HG03442 (cell line): ENCODE results near the gene RNF38.
"Not testable (repeated sequence)": the region's sequence is repeated elsewhere in the genome, so short reads cannot be mapped to it uniquely, and the experiment has no call there.

ENCODE experiments used
- ATAC-seq: cut with Tn5 transposase; IDR thresholded peaks from one replicate; pipeline ENCODE4 v1.9.1; 2021; ENCODE audit warnings: mild to moderate bottlenecking, moderate library complexity; ENCODE audit not compliant: unreplicated experiment

Gene RNF38

GRCh38 chr9:36407122-36407723, 7.2 kb upstream of the RNF38 start:
- ATAC-seq, result no peak

GRCh38 chr9:36402536-36402935, 2.5 kb upstream of the RNF38 start:
- no peak for ATAC-seq

GRCh38 chr9:36401897-36402480, 1.9 kb upstream of the RNF38 start:
- ATAC-seq, result no peak

- peak; percentile 59 for ATAC-seq
Observed at GRCh38 chr9:36401164-36401740, 1.2 kb upstream of the RNF38 start.

- peak; percentile 72 for ATAC-seq
Observed at GRCh38 chr9:36400332-36401163, 479 bp upstream of the RNF38 start.

GRCh38 chr9:36398745-36399144, 1.3 kb downstream of the RNF38 start:
- ATAC-seq, result no peak

GRCh38 chr9:36396985-36397384, 3.1 kb downstream of the RNF38 start:
- no peak for ATAC-seq

GRCh38 chr9:36392489-36392888, 7.6 kb downstream of the RNF38 start:
- no peak for ATAC-seq

GRCh38 chr9:36389590-36389989, 10.5 kb downstream of the RNF38 start:
- no peak for ATAC-seq

- not testable (repeated sequence) for ATAC-seq
Observed at GRCh38 chr9:36386396-36386965, 13.6 kb downstream of the RNF38 start.

- no peak for ATAC-seq
Observed at GRCh38 chr9:36382484-36382883, 17.6 kb downstream of the RNF38 start.

GRCh38 chr9:36364577-36364976, 35.5 kb downstream of the RNF38 start:
- ATAC-seq, result no peak

GRCh38 chr9:36363448-36363847, 36.6 kb downstream of the RNF38 start:
- ATAC-seq, result no peak

GRCh38 chr9:36358486-36358885, 41.6 kb downstream of the RNF38 start:
- no peak for ATAC-seq

- no peak for ATAC-seq
Observed at GRCh38 chr9:36357639-36358038, 42.4 kb downstream of the RNF38 start.

- no peak for ATAC-seq
Observed at GRCh38 chr9:36346569-36346968, 53.5 kb downstream of the RNF38 start.

GRCh38 chr9:36345103-36345846, 54.8 kb downstream of the RNF38 start:
- no peak for ATAC-seq

- ATAC-seq, result no peak
Observed at GRCh38 chr9:36341936-36342577, 58.0 kb downstream of the RNF38 start.

- ATAC-seq, result no peak
Observed at GRCh38 chr9:36337865-36338264, 62.2 kb downstream of the RNF38 start.

- ATAC-seq, result no peak
Observed at GRCh38 chr9:36337002-36337401, 63.1 kb downstream of the RNF38 start.
